HCT116 (cell line): ENCODE measurements around the gene SPATA6. TPM values are rescaled to one million over a fixed set of nuclear protein-coding genes. Genes with fewer than 3 reads are reported as not detected.

Source experiments
- ATAC-seq: fragments of 200-7000 bp; cut with Tn5 transposase; 2 replicates; pipeline ENCODE4 v1.9.1; 2020; ENCODE audit warnings: mild to moderate bottlenecking, moderate library complexity
- BruUV-seq: library from RNA; stranded (reverse); fragments of 400-500 nt; replicated peaks from 2 replicates; lab custom pipeline; 2021; lab: Mats Ljungman, UMichigan
- CTCF ChIA-PET: fragments of 300-600 bp; sonication (Branson Sonifier 250); formaldehyde crosslinking; loops from one replicate; lab custom pipeline; 2021; ENCODE audit warnings: antibody characterized with exemption; lab: Charles Lee
- POLR2A ChIA-PET: fragments of 300-600, 350-600 bp; sonication (Branson Sonifier 250); formaldehyde crosslinking; loops from one replicate; lab custom pipeline; 2021; ENCODE audit warnings: antibody characterized with exemption; lab: Charles Lee
- RAD21 ChIA-PET, 2 experiments: fragments of 300-600 bp; sonication (Branson Sonifier 250); formaldehyde crosslinking; loops; one replicate each; lab custom pipeline; 2023; ENCODE audit warnings: low total read pairs in 2 of 2; ENCODE audit not compliant: uncharacterized antibody in 2 of 2, unreplicated experiment in 2 of 2, low non-redundant PET in 1 of 2; lab: Charles Lee
- DNase-seq: peaks from one replicate; pipeline ENCODE4 v3.0.0-alpha.2; 2010; ENCODE audit warnings: low read depth, low spot score
- H2AFZ ChIP-seq: fragments of 200-600 bp; shearing (Covaris generic), sonication (generic); 2 replicates; pipeline ENCODE4 v1.6.1; 2017; ENCODE audit warnings: low read depth, mixed run types, mixed read lengths, antibody characterized with exemption, low read length; ENCODE audit not compliant: poor library complexity, severe bottlenecking
- H3K27ac ChIP-seq: 2 replicates; pipeline ENCODE4 v1.5.1; 2012; ENCODE audit warnings: low read depth, low read length
- H3K27me3 ChIP-seq: fragments of 200-600 bp; sonication (generic); 2 replicates; pipeline ENCODE4 v1.6.1; 2016; ENCODE audit warnings: mixed run types, low read length, mixed read lengths; ENCODE audit not compliant: insufficient read depth
- H3K36me3 ChIP-seq, 2 experiments: fragments of 200-500 bp in 1 of 2; fragments of 200-600 bp in 1 of 2; sonication (Bioruptor generic) in 1 of 2; sonication (generic) in 1 of 2; 2 replicates each; pipeline versions ENCODE4 v1.5.1 to v1.6.1; 2014 to 2016; ENCODE audit warnings: low read length in 2 of 2, inconsistent platforms in 1 of 2, mixed read lengths in 1 of 2, mixed run types in 1 of 2; ENCODE audit not compliant: insufficient read depth in 2 of 2, control insufficient read depth in 1 of 2
- H3K4me1 ChIP-seq, 2 experiments: fragments of 200-600 bp in 1 of 2; sonication (generic) in 1 of 2; 2 replicates each; pipeline versions ENCODE4 v1.5.1 to v1.6.1; 2012 to 2017; ENCODE audit warnings: low read length in 2 of 2, inconsistent platforms in 1 of 2, mild to moderate bottlenecking in 1 of 2, mixed read lengths in 1 of 2, mixed run types in 1 of 2, moderate library complexity in 1 of 2; ENCODE audit not compliant: insufficient read depth in 2 of 2, control insufficient read depth in 1 of 2
- H3K4me2 ChIP-seq: fragments of 200-600 bp; sonication (generic); 2 replicates; pipeline ENCODE4 v1.6.1; 2017; ENCODE audit warnings: mixed run types, low read length, mixed read lengths
- H3K4me3 ChIP-seq, 2 experiments: fragments of 200-600 bp in 1 of 2; sonication (generic) in 1 of 2; replicated peaks in 1 of 2; 2 replicates each; pipeline ENCODE4 v1.5.1; 2011 to 2016; ENCODE audit warnings: low read length in 2 of 2, control low read depth in 1 of 2, low read depth in 1 of 2, mild to moderate bottlenecking in 1 of 2, mixed read lengths in 1 of 2, mixed run types in 1 of 2
- H3K79me2 ChIP-seq: fragments of 200-600 bp; sonication (generic); 2 replicates; pipeline ENCODE4 v1.6.1; 2017; ENCODE audit warnings: mild to moderate bottlenecking, mixed run types, low read length, moderate library complexity, mixed read lengths; ENCODE audit not compliant: insufficient read depth
- H3K9ac ChIP-seq: fragments of 200-600 bp; sonication (generic); 2 replicates; pipeline ENCODE4 v1.6.1; 2016; ENCODE audit warnings: low read length, mixed read lengths
- H3K9me2 ChIP-seq: fragments of 200-600 bp; sonication (generic), shearing (Covaris generic); 2 replicates; pipeline ENCODE4 v1.6.1; 2017; ENCODE audit warnings: mixed run types, mild to moderate bottlenecking, moderate library complexity; ENCODE audit not compliant: insufficient read depth
- H3K9me3 ChIP-seq, 2 experiments: fragments of 200-500 bp in 1 of 2; fragments of 200-600 bp in 1 of 2; sonication (Bioruptor generic) in 1 of 2; sonication (generic) in 1 of 2; 2 replicates each; pipeline ENCODE4 v1.6.1; 2014 to 2017; ENCODE audit warnings: low read length in 2 of 2, mixed read lengths in 2 of 2, inconsistent platforms in 1 of 2, low read depth in 1 of 2, mild to moderate bottlenecking in 1 of 2, mixed run types in 1 of 2, moderate library complexity in 1 of 2; ENCODE audit not compliant: control insufficient read depth in 1 of 2, insufficient read depth in 1 of 2
- H4K20me1 ChIP-seq: fragments of 200-600 bp; sonication (generic), shearing (Covaris generic); 2 replicates; pipeline ENCODE4 v1.6.1; 2017; ENCODE audit warnings: mixed run types, mild to moderate bottlenecking, moderate library complexity; ENCODE audit not compliant: insufficient read depth
- CBX3 ChIP-seq: IDR thresholded peaks from 2 replicates; pipeline ENCODE4 v1.6.1; 2012; ENCODE audit warnings: low read depth
- CEBPB ChIP-seq: IDR thresholded peaks from 2 replicates; pipeline ENCODE4 v1.6.1; 2012; ENCODE audit warnings: low read depth
- EGR1 ChIP-seq: IDR thresholded peaks from 2 replicates; pipeline ENCODE4 v1.6.1; 2012; ENCODE audit warnings: low read depth
- ELF1 ChIP-seq: IDR thresholded peaks from 2 replicates; pipeline ENCODE4 v1.6.1; 2012; ENCODE audit warnings: low read depth, borderline replicate concordance
- EZH2 ChIP-seq: fragments of 200-600 bp; sonication (generic); IDR thresholded peaks from 2 replicates; pipeline ENCODE4 v1.6.1; 2017; ENCODE audit warnings: antibody characterized with exemption, mixed run types
- EZH2phosphoT487 ChIP-seq: fragments of 200-600 bp; IDR thresholded peaks from 2 replicates; pipeline ENCODE4 v1.6.1; 2018; ENCODE audit warnings: antibody characterized with exemption, borderline replicate concordance
- FOSL1 ChIP-seq: IDR thresholded peaks from 2 replicates; pipeline ENCODE4 v1.6.1; 2012; ENCODE audit warnings: low read depth
- MAX ChIP-seq: IDR thresholded peaks from 2 replicates; pipeline ENCODE4 v1.6.1; 2012
- POLR2A ChIP-seq: IDR thresholded peaks from 2 replicates; pipeline ENCODE4 v1.7.0; 2011; ENCODE audit warnings: borderline replicate concordance; ENCODE audit not compliant: insufficient read depth, insufficient read length; ENCODE audit errors: extremely low read depth
- POLR2AphosphoS5 ChIP-seq: IDR thresholded peaks from 2 replicates; pipeline ENCODE4 v1.6.1; 2011; ENCODE audit warnings: mild to moderate bottlenecking, low read depth, low read length, moderate library complexity
- RAD21 ChIP-seq: IDR thresholded peaks from 2 replicates; pipeline ENCODE4 v1.6.1; 2012; ENCODE audit warnings: low read depth, mild to moderate bottlenecking
- REST ChIP-seq: IDR thresholded peaks from 2 replicates; pipeline ENCODE4 v1.6.1; 2012; ENCODE audit warnings: low read depth
- SIN3A ChIP-seq: IDR thresholded peaks from 2 replicates; pipeline ENCODE4 v1.6.1; 2012; ENCODE audit warnings: low read depth
- SP1 ChIP-seq: IDR thresholded peaks from 2 replicates; pipeline ENCODE4 v1.6.1; 2012; ENCODE audit warnings: low read depth
- SRF ChIP-seq: IDR thresholded peaks from 2 replicates; pipeline ENCODE4 v1.6.1; 2012; ENCODE audit warnings: low read depth
- ZBTB33 ChIP-seq: IDR thresholded peaks from 2 replicates; pipeline ENCODE4 v1.6.1; 2011; ENCODE audit warnings: mild to moderate bottlenecking, low read length, moderate library complexity; ENCODE audit not compliant: insufficient replicate concordance; ENCODE audit errors: extremely low read depth
- ZFX ChIP-seq: fragments of 450-650 bp; IDR thresholded peaks from 2 replicates; pipeline ENCODE4 v1.6.1; 2017
- ZNF274 ChIP-seq: fragments of 200-500 bp; sonication (Bioruptor generic); IDR thresholded peaks from 2 replicates; pipeline ENCODE4 v1.6.1; 2014; ENCODE audit warnings: mild to moderate bottlenecking, low read depth, low read length, inconsistent platforms
- intact Hi-C: fragments of 100-400 bp; cut with micrococcal nuclease; formaldehyde crosslinking; loops from 2 replicates; pipeline ENCODE4 v1.10.0; 2022
- total RNA-seq: library from RNA; stranded (reverse); gene quantifications from one replicate; pipeline ENCODE4 v1.2.1, GENCODE V29; 2021; ENCODE audit not compliant: unreplicated experiment
- TF ChIP-seq, protein P1 (sequence below), 3 experiments: fragments of 200-600 bp in 1 of 3; sonication (generic) in 1 of 3; IDR thresholded peaks in 2 of 3; conservative IDR thresholded peaks in 1 of 3; 2 replicates each; pipeline ENCODE4 v1.5.1; 2012 to 2017; ENCODE audit warnings: low read depth in 2 of 3, low read length in 2 of 3, antibody characterized with exemption in 1 of 3, borderline replicate concordance in 1 of 3, control low read depth in 1 of 3, mild to moderate bottlenecking in 1 of 3, mixed read lengths in 1 of 3, mixed run types in 1 of 3, moderate library complexity in 1 of 3; ENCODE audit not compliant: insufficient read depth in 1 of 3

SPATA6 gene
- total RNA-seq, 1 experiment from 2014 or later = 8.6 TPM

DNA sequence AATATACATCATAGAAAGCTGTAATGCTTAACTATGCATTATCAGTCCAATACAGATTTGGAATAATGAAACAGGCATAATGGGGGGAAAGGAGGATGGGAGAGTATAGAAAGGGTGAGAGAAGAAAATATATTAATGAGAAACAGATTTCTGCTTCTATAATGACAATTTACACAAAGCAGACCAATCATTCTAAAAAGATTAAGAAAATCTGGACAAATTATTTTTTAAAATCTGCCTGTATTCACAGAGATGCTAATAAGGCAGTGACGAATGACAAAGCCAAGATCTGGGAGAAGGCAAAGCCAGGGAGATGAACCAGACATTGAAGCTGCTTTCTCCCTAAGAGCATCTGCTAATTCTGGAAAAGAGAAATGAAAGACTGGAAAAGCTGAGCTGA is 50.0 kb downstream of the SPATA6 start:
- H4K20me1 ChIP-seq = no peaks in the 10 kb centered on the region
- no peak overlapping the region for H3K27ac ChIP-seq
- BruUV-seq = no TSS peak
- CTCF ChIA-PET = no interaction called here
- no peak overlapping the region for H2AFZ ChIP-seq
- H3K4me3 ChIP-seq = no peak overlapping the region
- H3K4me2 ChIP-seq = no peak overlapping the region
- no peaks in the 10 kb centered on the region for H3K9me3 ChIP-seq
- no peaks in the 10 kb centered on the region for H3K4me1 ChIP-seq
- TF ChIP-seq MAX (no peak), SRF (no peak), ZBTB33 (no peak), REST (no peak), EGR1 (no peak), CEBPB (no peak), ZNF274 (no peak), SIN3A (no peak), ZFX (no peak), FOSL1 (no peak), CBX3 (no peak), POLR2AphosphoS5 (no peak), EZH2phosphoT487 (no peak), EZH2 (no peak), POLR2A (no peak), SP1 (no peak), RAD21 (no peak), ELF1 (no peak)
- TF ChIP-seq, protein P1, sequence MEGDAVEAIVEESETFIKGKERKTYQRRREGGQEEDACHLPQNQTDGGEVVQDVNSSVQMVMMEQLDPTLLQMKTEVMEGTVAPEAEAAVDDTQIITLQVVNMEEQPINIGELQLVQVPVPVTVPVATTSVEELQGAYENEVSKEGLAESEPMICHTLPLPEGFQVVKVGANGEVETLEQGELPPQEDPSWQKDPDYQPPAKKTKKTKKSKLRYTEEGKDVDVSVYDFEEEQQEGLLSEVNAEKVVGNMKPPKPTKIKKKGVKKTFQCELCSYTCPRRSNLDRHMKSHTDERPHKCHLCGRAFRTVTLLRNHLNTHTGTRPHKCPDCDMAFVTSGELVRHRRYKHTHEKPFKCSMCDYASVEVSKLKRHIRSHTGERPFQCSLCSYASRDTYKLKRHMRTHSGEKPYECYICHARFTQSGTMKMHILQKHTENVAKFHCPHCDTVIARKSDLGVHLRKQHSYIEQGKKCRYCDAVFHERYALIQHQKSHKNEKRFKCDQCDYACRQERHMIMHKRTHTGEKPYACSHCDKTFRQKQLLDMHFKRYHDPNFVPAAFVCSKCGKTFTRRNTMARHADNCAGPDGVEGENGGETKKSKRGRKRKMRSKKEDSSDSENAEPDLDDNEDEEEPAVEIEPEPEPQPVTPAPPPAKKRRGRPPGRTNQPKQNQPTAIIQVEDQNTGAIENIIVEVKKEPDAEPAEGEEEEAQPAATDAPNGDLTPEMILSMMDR (IDR thresholded peaks at IDR 0.05 in 2 of 3, conservative IDR thresholded peaks at IDR 0.05 in 1 of 3; ENCODE audit: borderline replicate concordance in 1 of 3, insufficient read depth in 1 of 3, low read depth in 2 of 3, low read length in 2 of 3) = no peak
- TF ChIP-seq, all 23 proteins: peak for 0
- DNase-seq = no peak
- no peaks in the 10 kb centered on the region for H3K9me2 ChIP-seq
- RAD21 ChIA-PET = no interaction called here
- no peaks in the 10 kb centered on the region for H3K27me3 ChIP-seq
- no peak for ATAC-seq
- POLR2A ChIA-PET = no interaction called here
- no peaks in the 10 kb centered on the region for H3K36me3 ChIP-seq
- H3K79me2 ChIP-seq = no peaks in the 10 kb centered on the region
- intact Hi-C loops = no loop called here
- no peak overlapping the region for H3K9ac ChIP-seq
